Sigmoid colon (tissue), 4 donors: Measurements from ENCODE around the gene CEP85L.

Experiments
- EP300 ChIP-seq, 4 donors: sonication (generic); formaldehyde crosslinking; IDR thresholded peaks; one replicate each; pipeline ENCODE4 v1.6.1; 2017; ENCODE audit warnings: antibody characterized with exemption in 4 of 4
- POLR2A ChIP-seq, 2 donors: fragments of 450-650 bp; IDR thresholded peaks; one replicate each; pipeline ENCODE4 v1.6.1; 2016; ENCODE audit warnings: antibody characterized with exemption in 2 of 2, mild to moderate bottlenecking in 2 of 2, moderate library complexity in 2 of 2
- POLR2AphosphoS5 ChIP-seq, 4 donors: sonication (generic); formaldehyde crosslinking; IDR thresholded peaks; one replicate each; pipeline ENCODE4 v1.6.1; 2017; ENCODE audit warnings: antibody characterized with exemption in 4 of 4
- TF ChIP-seq, protein P1 (sequence below), 4 experiments: fragments of 450-650 bp in 3 of 4; fragments of 200-600 bp in 1 of 4; IDR thresholded peaks; one replicate each; pipeline ENCODE4 v1.5.1; 2016 to 2019; ENCODE audit warnings: antibody characterized with exemption in 4 of 4, mild to moderate bottlenecking in 3 of 4, moderate library complexity in 2 of 4

DNA sequence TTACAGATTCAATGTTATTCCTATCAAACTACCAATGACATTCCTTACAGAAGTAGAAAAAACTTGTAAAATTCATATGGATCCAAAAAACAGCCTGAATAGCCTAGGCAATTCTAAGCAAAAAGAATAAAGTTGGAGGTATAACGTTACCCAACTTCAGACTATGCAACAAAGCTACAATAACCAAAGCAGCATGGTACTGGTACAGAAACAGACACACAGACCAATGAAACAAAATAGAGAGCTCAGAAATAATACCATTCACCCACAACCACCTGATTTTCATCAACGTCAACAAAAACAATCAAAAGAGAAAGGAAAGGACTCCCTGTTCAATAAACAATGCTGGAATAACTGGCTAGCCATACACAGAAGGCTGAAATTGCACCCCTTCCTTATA lies 120.4 kb downstream of the CEP85L start:
- TF ChIP-seq, protein P1, sequence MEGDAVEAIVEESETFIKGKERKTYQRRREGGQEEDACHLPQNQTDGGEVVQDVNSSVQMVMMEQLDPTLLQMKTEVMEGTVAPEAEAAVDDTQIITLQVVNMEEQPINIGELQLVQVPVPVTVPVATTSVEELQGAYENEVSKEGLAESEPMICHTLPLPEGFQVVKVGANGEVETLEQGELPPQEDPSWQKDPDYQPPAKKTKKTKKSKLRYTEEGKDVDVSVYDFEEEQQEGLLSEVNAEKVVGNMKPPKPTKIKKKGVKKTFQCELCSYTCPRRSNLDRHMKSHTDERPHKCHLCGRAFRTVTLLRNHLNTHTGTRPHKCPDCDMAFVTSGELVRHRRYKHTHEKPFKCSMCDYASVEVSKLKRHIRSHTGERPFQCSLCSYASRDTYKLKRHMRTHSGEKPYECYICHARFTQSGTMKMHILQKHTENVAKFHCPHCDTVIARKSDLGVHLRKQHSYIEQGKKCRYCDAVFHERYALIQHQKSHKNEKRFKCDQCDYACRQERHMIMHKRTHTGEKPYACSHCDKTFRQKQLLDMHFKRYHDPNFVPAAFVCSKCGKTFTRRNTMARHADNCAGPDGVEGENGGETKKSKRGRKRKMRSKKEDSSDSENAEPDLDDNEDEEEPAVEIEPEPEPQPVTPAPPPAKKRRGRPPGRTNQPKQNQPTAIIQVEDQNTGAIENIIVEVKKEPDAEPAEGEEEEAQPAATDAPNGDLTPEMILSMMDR (IDR thresholded peaks at IDR 0.05) = no peak
- no peak for TF ChIP-seq POLR2AphosphoS5 (IDR thresholded peaks at IDR 0.05)
- TF ChIP-seq POLR2A (IDR thresholded peaks at IDR 0.05) = no peak
- no peak for TF ChIP-seq EP300 (IDR thresholded peaks at IDR 0.05)
